GM21447 (cell line): ENCODE results near the gene RAB15.
"Not testable (repeated sequence)": the region's sequence is repeated elsewhere in the genome, so short reads cannot be mapped to it uniquely, and the experiment has no call there.

ENCODE experiments used
- ATAC-seq: cut with Tn5 transposase; IDR thresholded peaks from one replicate; pipeline ENCODE4 v1.9.1; 2021; ENCODE audit not compliant: unreplicated experiment

Gene RAB15

DNA sequence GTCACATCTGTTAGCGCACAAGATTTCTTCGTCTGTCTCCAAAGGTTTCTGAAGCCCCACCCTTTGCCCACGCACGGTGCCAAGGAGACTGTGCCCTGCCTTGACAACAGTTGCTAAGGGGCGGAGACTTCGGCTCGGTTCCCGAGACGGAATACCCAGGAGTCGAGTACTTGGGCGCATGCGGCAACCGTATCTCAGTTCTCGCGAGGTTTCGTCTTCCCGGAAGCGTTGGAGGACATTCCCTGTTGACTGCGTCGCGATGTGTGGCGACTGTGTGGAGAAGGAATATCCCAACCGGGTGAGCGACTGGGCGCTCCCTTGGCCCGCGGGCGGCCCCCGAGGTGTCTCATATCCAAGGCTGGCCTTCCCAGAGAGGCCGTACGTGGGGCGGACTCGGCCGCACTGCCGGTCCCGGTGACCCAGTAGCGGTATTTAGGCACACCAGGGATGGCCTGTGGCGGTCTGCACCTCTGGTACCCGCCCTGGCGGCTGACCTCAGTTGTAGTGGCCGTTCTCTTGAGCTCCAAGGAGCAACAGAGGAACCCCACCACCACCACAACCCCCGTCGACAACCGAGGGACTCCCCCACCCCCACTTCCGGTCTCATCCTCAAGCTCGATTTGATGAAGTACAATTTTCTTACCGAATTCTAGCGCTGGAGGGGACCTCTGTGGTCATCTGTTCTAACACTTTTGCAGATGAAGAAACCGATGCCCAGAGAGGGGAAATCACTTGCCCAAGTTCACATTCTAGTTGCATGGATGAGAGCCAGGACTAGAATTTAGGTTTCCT is 57.7 kb downstream of the RAB15 start, which contains the start of gene CHURC1:
Gene CHURC1 (plus strand): TSS at position 219 of the 792 bp plus-strand sequence. CDS start 41 bp downstream, at position 260.
- peak; percentile 98 for ATAC-seq

- ATAC-seq, result not testable (repeated sequence)
Measured at GRCh38 chr14:64913477-64913876, 58.7 kb downstream of the RAB15 start.

DNA sequence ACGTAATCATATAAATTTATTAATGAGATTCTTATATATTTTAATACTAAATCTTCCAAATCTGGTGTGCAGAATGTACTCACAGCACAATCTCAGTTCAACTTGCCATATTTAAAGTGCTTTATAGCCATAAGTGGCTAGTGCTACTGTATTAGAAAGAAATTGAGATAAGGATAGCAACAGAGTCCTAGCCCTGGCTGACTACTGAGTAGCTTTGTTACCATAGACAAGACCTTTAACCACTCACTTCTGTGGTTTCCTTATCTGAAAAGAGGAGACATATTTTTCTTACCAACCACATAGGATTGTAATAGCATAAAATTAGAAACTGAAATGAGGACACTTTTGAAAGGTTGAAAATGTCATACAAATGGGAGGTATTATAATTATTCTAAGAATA is 59.9 kb downstream of the RAB15 start:
- ATAC-seq, result no peak

DNA sequence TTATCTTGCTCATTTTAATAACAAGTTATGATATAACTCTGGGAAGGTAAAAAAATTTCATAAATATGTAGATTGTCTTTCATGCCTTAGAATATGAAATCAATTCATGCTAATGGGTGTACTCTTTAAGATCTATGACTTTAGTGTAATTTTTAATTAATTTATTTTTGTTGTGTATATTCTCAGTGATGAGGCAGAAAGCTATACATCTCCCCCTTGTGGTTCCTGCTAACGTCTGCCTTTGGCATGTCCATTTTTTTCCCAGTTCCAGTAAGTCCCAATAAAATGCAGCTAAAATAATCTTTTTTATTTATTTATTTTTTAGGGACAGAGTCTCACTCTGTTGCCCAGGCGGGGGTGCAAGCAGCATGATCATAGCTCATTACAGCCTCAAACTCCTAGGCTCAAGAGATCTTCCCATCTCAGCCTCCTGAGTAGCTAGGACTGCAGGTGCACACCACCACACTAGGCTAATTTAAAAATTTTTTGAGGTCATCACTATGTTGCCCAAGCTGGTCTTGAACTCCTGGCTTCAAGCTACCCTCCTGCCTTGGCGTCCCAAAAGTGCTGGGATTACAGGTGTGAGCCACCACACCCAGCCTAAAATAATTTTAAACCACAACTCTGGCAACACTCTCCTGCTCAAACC is 61.2 kb downstream of the RAB15 start:
- no peak for ATAC-seq

DNA sequence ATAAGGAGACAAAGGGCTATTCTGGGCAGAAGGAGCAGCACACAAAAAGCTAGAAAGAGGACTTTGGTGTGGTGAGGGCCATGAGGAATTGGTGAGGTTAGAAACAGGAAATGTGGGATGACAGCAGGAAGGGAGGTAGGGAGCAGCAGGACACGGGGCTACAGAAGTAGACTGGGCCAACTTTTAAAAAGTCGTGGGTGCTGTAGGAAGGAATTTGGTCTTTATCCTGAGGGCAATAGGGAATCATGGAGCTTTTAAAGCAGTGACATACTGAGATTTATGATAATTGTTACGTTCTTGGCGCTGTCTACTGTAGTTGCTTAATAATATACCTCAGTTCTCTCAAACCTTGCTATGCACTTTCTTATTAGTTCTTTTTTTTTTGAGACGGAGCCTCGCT is 66.1 kb downstream of the RAB15 start:
- no peak for ATAC-seq

DNA sequence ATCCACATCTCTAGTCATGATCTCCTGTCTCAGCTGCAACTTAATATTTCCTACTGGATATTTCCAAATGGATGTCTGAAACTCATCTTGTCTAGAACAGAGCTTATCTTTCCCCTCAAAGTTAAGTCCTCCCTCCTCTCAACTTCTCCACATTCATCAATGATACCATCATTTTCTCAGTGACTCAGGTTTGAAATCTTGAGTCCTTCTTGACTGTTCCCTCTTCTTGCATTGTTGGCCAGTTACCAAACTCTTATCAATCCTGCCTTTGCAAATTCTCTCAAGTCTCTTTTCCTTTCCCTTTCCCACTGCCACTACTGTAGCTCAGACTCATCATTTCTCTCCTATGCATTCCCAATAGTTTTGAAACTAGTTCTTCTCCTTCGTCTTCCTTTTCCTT is 72.2 kb downstream of the RAB15 start:
- ATAC-seq, result no peak
